HG03097 (cell line): Measurements from ENCODE around the gene USP34.
"Not testable (repeated sequence)": the region's sequence is repeated elsewhere in the genome, so short reads cannot be mapped to it uniquely, and the experiment has no call there.

Source experiments
- ATAC-seq: cut with Tn5 transposase; IDR thresholded peaks from one replicate; pipeline ENCODE4 v1.9.1; 2021; ENCODE audit not compliant: unreplicated experiment, low FRiP score

The USP34 gene

GRCh38 chr2:61465045-61465444 lies 5.8 kb downstream of the USP34 start:
- no peak for ATAC-seq

GRCh38 chr2:61463769-61464475 lies 7.0 kb downstream of the USP34 start:
- no peak for ATAC-seq

- no peak for ATAC-seq
Observed at GRCh38 chr2:61461404-61461803, 9.5 kb downstream of the USP34 start.

GRCh38 chr2:61460163-61460562 lies 10.7 kb downstream of the USP34 start:
- no peak for ATAC-seq

- ATAC-seq, result no peak
Observed at GRCh38 chr2:61456746-61457420, 14.0 kb downstream of the USP34 start.

- ATAC-seq, result no peak
Observed at GRCh38 chr2:61456070-61456745, 14.7 kb downstream of the USP34 start.

GRCh38 chr2:61454972-61455371 lies 15.9 kb downstream of the USP34 start:
- not testable (repeated sequence) for ATAC-seq

- ATAC-seq, result no peak
Observed at GRCh38 chr2:61454383-61454782, 16.5 kb downstream of the USP34 start.

- no peak for ATAC-seq
Observed at GRCh38 chr2:61452392-61452791, 18.5 kb downstream of the USP34 start.

- ATAC-seq, result no peak
Observed at GRCh38 chr2:61451178-61451577, 19.7 kb downstream of the USP34 start.

GRCh38 chr2:61450144-61450543 lies 20.7 kb downstream of the USP34 start:
- no peak for ATAC-seq

- no peak for ATAC-seq
Observed at GRCh38 chr2:61448229-61448628, 22.7 kb downstream of the USP34 start.

GRCh38 chr2:61446971-61447370 lies 23.9 kb downstream of the USP34 start:
- not testable (repeated sequence) for ATAC-seq

- ATAC-seq, result peak; percentile 82
Observed at GRCh38 chr2:61443342-61444041, 27.4 kb downstream of the USP34 start.

- ATAC-seq, result no peak
Observed at GRCh38 chr2:61439241-61440002, 31.5 kb downstream of the USP34 start.

GRCh38 chr2:61438670-61439069 lies 32.2 kb downstream of the USP34 start:
- no peak for ATAC-seq

- ATAC-seq, result no peak
Observed at GRCh38 chr2:61437170-61437569, 33.7 kb downstream of the USP34 start.

GRCh38 chr2:61436092-61436491 lies 34.8 kb downstream of the USP34 start:
- ATAC-seq, result no peak

GRCh38 chr2:61435291-61435690 lies 35.6 kb downstream of the USP34 start:
- no peak for ATAC-seq

- no peak for ATAC-seq
Observed at GRCh38 chr2:61434314-61434713, 36.6 kb downstream of the USP34 start.
